ENCODE results near the gene PRKCB.

PRKCB gene

DNA sequence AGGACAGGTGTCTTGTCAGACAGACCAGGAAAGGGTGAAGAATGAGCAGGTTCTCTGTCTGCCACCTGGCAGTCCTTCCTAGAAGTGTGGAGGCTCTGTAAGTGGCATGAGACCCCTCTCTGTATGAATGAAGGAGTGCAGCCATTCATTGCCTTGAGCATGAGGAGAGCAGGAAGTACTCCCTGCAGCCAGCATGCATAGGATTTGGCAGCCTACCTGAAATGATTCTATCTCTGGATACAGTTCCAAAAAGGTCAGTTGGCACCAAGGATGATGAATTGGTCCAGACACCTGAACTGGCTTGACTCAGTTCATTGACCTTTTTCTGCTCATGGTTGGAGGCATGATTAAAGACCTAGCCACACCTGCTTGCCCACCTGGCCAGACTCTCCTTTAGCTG is 163.0 kb downstream of the PRKCB start:
- in situ Hi-C loops (cut with HindIII; ENCODE audit: low sequenced_read_pairs), result no loop called here
- no peak for DNase-seq (ENCODE audit: low read depth, low spot score)
- TF ChIP-seq, protein P1, sequence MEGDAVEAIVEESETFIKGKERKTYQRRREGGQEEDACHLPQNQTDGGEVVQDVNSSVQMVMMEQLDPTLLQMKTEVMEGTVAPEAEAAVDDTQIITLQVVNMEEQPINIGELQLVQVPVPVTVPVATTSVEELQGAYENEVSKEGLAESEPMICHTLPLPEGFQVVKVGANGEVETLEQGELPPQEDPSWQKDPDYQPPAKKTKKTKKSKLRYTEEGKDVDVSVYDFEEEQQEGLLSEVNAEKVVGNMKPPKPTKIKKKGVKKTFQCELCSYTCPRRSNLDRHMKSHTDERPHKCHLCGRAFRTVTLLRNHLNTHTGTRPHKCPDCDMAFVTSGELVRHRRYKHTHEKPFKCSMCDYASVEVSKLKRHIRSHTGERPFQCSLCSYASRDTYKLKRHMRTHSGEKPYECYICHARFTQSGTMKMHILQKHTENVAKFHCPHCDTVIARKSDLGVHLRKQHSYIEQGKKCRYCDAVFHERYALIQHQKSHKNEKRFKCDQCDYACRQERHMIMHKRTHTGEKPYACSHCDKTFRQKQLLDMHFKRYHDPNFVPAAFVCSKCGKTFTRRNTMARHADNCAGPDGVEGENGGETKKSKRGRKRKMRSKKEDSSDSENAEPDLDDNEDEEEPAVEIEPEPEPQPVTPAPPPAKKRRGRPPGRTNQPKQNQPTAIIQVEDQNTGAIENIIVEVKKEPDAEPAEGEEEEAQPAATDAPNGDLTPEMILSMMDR (IDR thresholded peaks at IDR 0.05; ENCODE audit: low read depth, low read length), result no peak
- no peak overlapping the region for H3K4me3 ChIP-seq (ENCODE audit: low read depth, low read length)

GRCh38 chr16:23999663-24000062 is 163.9 kb downstream of the PRKCB start:
- no peak overlapping the region for H3K4me3 ChIP-seq (ENCODE audit: low read depth, low read length)
- DNase-seq (ENCODE audit: low read depth, low spot score), result no peak
- in situ Hi-C loops (cut with HindIII; ENCODE audit: low sequenced_read_pairs), result no loop called here
- TF ChIP-seq, protein P1 (IDR thresholded peaks at IDR 0.05; ENCODE audit: low read depth, low read length), result no peak

DNA sequence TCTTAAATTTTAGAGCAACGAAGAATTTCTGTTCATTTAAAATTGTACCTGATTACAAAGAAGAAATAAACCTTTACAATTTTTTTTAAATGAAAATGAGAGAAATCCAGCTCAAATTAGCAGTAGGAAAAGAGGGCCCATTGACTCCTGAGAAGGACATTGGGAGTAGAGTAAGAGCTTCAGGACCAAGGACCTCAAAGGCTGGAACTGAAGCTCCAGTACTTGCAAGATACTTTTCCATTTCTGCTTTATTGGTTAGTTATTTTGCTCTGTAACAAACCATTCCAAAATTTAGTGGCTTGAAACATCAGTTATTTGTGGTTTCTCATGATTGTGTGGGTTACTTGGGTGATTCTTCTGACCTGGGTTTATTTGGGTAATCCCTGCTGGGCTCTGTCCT is 165.9 kb downstream of the PRKCB start:
- H3K4me3 ChIP-seq (ENCODE audit: low read depth, low read length), result no peak overlapping the region
- TF ChIP-seq, protein P1 (IDR thresholded peaks at IDR 0.05; ENCODE audit: low read depth, low read length), result no peak
- DNase-seq (ENCODE audit: low read depth, low spot score), result no peak
- in situ Hi-C loops (cut with HindIII; ENCODE audit: low sequenced_read_pairs), result no loop called here

- TF ChIP-seq, protein P1 (IDR thresholded peaks at IDR 0.05; ENCODE audit: low read depth, low read length), result no peak
- DNase-seq (ENCODE audit: low read depth, low spot score), result no peak
- in situ Hi-C loops (cut with HindIII; ENCODE audit: low sequenced_read_pairs), result no loop called here
- no peak overlapping the region for H3K4me3 ChIP-seq (ENCODE audit: low read depth, low read length)
Measured at GRCh38 chr16:24002619-24003018, 166.8 kb downstream of the PRKCB start.

DNA sequence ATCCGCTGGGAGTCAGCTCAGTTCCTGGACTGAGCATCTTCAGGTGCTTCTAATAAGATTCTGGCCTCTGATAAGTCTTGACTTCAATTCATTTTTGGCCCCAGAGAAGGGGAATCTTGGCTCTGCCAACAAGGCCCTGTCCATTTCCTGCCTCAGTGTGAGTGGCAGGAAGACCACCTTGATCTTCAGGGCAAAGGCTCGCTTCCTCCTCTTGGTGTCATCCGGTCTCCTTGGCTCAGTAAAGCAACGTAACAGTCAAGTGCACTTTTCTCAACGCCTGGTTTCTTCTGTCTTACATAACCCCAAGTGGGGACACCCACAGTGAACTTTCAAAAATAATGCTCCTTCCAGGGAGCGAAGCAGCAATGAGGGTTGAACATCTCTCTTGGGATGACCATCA is 169.8 kb downstream of the PRKCB start:
- in situ Hi-C loops (cut with HindIII; ENCODE audit: low sequenced_read_pairs), result no loop called here
- TF ChIP-seq, protein P1 (IDR thresholded peaks at IDR 0.05; ENCODE audit: low read depth, low read length), result no peak
- no peak for DNase-seq (ENCODE audit: low read depth, low spot score)
- H3K4me3 ChIP-seq (ENCODE audit: low read depth, low read length), result no peak overlapping the region

- H3K4me3 ChIP-seq (ENCODE audit: low read depth, low read length), result no peak overlapping the region
- in situ Hi-C loops (cut with HindIII; ENCODE audit: low sequenced_read_pairs), result no loop called here
- TF ChIP-seq, protein P1 (IDR thresholded peaks at IDR 0.05; ENCODE audit: low read depth, low read length), result no peak
- DNase-seq (ENCODE audit: low read depth, low spot score), result no peak
Measured at GRCh38 chr16:24007391-24007790, 171.6 kb downstream of the PRKCB start.

- TF ChIP-seq, protein P1 (IDR thresholded peaks at IDR 0.05; ENCODE audit: low read depth, low read length), result no peak
- H3K4me3 ChIP-seq (ENCODE audit: low read depth, low read length), result no peak overlapping the region
- in situ Hi-C loops (cut with HindIII; ENCODE audit: low sequenced_read_pairs), result no loop called here
- no peak for DNase-seq (ENCODE audit: low read depth, low spot score)
Measured at GRCh38 chr16:24007934-24008333, 172.2 kb downstream of the PRKCB start.

All from astrocyte of the spinal cord (primary cell).